Right ventricle myocardium inferior (tissue), 1 donor: Measurements from ENCODE around the gene CPED1. TPM values are rescaled to one million over a fixed set of nuclear protein-coding genes. Genes with fewer than 3 reads are reported as not detected.
"Not testable (repeated sequence)": the region's sequence is repeated elsewhere in the genome, so short reads cannot be mapped to it uniquely, and the experiment has no call there.

Source experiments
- ATAC-seq: fragments of 200-7000 bp; cut with Tn5 transposase; one replicate; pipeline ENCODE4 v1.9.1; 2020; ENCODE audit warnings: mild to moderate bottlenecking, moderate library complexity
- DNase-seq: peaks from one replicate; pipeline ENCODE4 v3.0.0; 2021; ENCODE audit errors: missing footprints
- intact Hi-C: fragments of 100-400 bp; cut with DNase I; formaldehyde crosslinking; loops from one replicate; pipeline ENCODE4 v1.11.0; 2022
- total RNA-seq: library from RNA; stranded (reverse); fragmentation: NEBNext Ultra II Directional; extraction: Animal tissue kit (Norgen Biotek cat#: 25700); gene quantifications from one replicate; pipeline ENCODE4 v1.2.1, GENCODE V29; 2021
- donor health status: DM: no; HTN: yes; CAD: no; lungs with severe emphysema.

CPED1 gene
- total RNA-seq, 1 donor from 2014 or later, result 27.5 TPM

GRCh38 chr7:121073463-121074099, 85.1 kb downstream of the CPED1 start:
- ATAC-seq (no peak), DNase-seq (no peak)
- intact Hi-C loops, result no loop called here

DNA sequence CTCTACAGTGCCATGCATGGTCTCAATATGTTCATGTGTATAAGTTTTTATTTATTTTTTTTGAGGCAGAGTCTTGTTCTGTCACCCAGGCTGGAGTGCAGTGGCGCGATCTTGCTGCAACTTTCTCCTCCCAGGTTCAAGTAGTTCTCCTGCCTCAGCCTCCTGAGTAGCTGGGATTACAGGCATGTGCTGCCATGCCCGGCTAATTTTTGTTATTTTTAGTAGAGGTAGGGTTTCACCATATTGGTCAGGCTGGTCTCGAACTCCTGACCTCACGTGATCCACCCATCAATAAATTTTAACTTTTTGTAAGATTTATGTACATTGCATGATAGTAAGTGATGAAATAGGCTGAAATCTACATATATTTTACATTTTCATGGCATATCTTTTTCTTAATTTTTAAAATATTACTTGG, 86.9 kb downstream of the CPED1 start:
- ATAC-seq, DNase-seq, intact Hi-C loops: not testable (repeated sequence)

DNA sequence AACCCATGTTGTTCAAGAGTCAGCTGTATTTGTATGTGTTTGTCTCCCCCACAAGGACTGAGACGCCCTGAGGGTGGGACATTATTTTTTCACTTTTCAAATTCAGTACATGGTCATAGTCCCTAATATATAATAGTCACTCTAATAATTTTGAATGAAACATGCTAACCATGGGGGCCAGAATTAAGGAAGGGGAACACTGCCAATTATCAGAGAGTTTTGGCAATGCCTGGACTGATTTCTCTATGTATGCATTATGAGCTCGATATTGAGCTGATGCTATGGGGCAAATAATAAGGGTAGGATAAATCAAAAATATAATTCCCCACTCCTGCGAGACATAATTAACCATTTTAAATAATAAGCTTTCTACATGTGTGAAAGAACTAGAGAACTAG, 87.4 kb downstream of the CPED1 start:
- intact Hi-C loops, result no loop called here
- no peak for ATAC-seq
- DNase-seq, result no peak

DNA sequence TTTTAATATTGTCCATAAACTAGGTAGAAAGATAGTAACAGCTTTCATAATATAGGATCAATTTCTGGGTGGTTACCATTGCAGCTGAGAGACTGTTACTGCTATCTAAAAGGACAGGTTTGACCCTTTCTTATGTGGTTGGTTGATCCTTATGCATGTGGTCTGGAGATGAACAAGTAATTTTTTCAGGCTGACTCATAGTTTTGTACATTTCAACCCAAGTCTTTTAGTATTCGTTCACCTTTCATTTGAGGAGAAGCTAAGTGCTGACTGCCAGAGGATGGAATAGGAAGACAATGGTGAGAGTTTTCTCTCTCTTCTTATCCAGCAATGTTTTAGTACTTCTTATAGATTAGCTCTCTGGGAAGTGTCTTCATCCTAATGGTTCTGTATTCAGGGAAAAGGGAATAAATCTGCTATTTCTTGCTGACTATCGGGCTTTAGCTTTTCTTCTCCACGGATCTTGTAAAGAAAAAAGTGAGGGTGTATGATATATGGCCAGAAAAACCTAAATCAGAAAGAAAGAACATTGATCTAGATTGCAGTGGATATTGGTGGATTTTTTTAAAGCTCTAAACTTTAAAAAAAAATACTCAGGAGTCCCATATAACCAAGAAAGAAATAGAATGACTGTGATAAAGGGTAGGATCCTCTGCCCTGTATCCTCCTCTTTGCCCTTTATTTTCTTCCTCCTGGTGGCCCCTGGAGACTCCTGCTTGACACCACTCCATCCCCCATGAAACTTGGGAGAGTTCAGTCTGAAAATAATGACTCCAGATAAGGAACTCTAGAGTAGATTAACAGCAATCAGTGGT, 88.0 kb downstream of the CPED1 start:
- ATAC-seq (no peak), DNase-seq (no peak)
- intact Hi-C loops, result no loop called here

DNA sequence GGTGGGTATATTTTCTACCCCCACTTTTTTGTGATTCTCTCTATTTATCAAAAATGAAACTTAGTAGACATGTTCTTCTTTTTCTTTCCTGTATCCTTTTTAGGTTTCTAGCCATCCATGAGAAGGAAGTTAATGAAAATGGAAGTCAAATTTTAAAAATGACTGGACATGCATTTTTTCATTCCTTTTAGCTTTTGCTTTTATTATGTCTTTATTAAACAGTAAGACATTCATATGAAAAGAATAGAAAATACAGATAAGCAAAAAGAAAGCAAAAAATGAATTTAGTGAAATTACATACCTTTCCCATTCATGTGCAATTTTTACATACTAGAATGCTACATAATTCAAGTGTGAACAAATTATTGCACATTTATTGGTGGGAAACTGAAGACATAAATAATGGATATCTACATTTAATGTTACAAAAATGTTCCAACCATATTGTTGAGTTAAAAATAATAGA, 88.7 kb downstream of the CPED1 start:
- no peak for ATAC-seq
- intact Hi-C loops, result no loop called here
- no peak for DNase-seq

DNA sequence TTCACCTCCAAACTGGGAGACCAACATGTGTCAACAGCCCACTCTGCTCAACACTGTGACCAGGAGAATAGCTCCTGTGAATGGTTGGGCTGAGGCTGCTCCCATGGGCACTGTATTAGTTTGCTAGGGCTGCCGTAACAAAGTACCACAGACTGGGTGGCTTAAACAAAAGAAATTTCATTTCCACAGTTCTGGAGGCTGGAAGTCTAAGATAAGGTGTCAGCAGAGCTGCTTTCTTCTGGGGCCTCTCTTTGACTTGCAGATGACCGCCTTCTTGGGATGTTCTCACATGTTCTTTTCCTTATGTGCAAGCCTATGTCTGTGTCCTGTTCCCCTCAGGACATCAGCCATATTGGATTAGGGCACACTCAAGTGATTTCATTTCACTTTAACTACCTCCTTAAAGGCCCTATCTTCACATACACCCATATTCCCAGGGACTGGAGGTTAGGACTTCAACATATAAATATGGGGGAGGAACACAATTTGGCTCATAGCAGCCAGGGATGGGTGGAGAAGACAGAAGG, 90.3 kb downstream of the CPED1 start:
- ATAC-seq (no peak), DNase-seq (no peak)
- intact Hi-C loops, result no loop called here

- DNase-seq (no peak), ATAC-seq (no peak)
- intact Hi-C loops, result no loop called here
Measured at GRCh38 chr7:121079425-121080169, 91.1 kb downstream of the CPED1 start.

GRCh38 chr7:121080257-121080912, 91.9 kb downstream of the CPED1 start:
- no peak for DNase-seq
- intact Hi-C loops, result no loop called here
- no peak for ATAC-seq

- intact Hi-C loops, result loop anchor here (1.0 kb wide), 1 partner anchor 94 kb away; no protein-coding TSS in a partner anchor
- DNase-seq (no peak), ATAC-seq (no peak)
Measured at GRCh38 chr7:121080913-121081326, 92.4 kb downstream of the CPED1 start.

DNA sequence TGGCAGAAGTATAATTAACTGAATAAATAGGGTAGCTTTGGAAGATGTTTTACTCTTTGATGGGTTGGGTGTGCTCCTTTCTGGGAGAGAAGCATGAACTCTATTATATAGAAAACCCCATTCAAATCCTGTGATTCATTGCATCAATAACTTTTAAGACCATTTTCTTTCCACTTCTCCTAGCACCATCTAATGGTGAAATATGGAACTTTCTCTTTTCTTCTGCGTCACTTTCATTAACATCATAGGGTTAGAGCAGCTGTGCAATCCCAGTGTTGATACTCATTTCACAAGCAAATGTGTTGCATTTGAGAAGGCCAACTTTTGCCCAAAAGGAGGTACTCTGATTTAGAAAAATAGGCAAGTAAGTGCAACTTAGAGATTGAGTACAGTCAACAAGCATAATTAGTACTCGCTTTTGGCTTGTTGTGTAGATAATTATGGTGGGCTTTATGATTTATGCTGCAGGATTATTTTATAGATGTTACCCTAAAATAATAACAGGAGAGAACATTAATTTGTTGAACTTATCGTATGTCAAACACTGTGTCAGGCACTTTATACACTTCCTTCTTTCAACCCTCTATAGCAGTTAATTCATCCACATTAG, 92.9 kb downstream of the CPED1 start:
- ATAC-seq (peak; percentile 76), DNase-seq (no peak)
- intact Hi-C loops, result loop anchor here (1.0 kb wide), 1 partner anchor 94 kb away; no protein-coding TSS in a partner anchor

- intact Hi-C loops, result no loop called here
- DNase-seq (no peak), ATAC-seq (no peak)
Measured at GRCh38 chr7:121082400-121083101, 94.0 kb downstream of the CPED1 start.

- intact Hi-C loops, result no loop called here
- DNase-seq (no peak), ATAC-seq (no peak)
Measured at GRCh38 chr7:121083138-121083789, 94.8 kb downstream of the CPED1 start.

GRCh38 chr7:121083790-121084251, 95.3 kb downstream of the CPED1 start:
- no peak for DNase-seq
- ATAC-seq, result no peak
- intact Hi-C loops, result no loop called here

DNA sequence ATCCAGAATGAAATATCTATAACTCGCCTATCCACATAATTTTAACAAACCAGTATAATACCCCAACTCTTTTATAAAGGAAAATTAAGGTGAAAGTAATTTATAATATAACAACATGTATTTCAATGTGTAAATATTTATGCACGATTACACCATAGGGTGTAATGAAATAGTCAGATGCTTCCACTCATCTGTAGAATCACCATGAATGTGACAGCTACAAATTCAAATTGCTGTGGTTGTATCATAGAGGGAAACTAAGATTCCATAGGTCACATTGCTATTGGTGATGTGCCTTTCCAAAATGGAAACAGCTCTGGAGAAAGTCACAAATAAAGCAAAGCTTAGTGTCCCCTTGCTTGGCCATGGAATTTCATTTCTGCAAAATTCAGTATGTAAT, 95.7 kb downstream of the CPED1 start:
- intact Hi-C loops, result no loop called here
- no peak for DNase-seq
- no peak for ATAC-seq

- DNase-seq, result no peak
- intact Hi-C loops, result no loop called here
- peak; percentile 49 for ATAC-seq
Measured at GRCh38 chr7:121084748-121085336, 96.3 kb downstream of the CPED1 start.

GRCh38 chr7:121085922-121086321, 97.4 kb downstream of the CPED1 start:
- ATAC-seq, result no peak
- intact Hi-C loops, result no loop called here

GRCh38 chr7:121088870-121089269, 100.4 kb downstream of the CPED1 start:
- ATAC-seq (no peak), DNase-seq (no peak)
- intact Hi-C loops, result no loop called here

More at GRCh38 chr7:121085922-121086321, 97.4 kb downstream of the CPED1 start:
- no peak for DNase-seq
